Ovary (tissue), 3 donors: ENCODE data around the gene NKAIN4.

ENCODE experiments used
- CTCF ChIP-seq, 3 donors: fragments of 450-650 bp in 2 of 3; fragments of 200-600 bp in 1 of 3; IDR thresholded peaks; one replicate each; pipeline versions ENCODE4 v1.5.1 to v1.8.0; 2016 to 2022; ENCODE audit warnings: antibody characterized with exemption in 3 of 3, mild to moderate bottlenecking in 1 of 3
- POLR2A ChIP-seq: fragments of 450-650 bp; IDR thresholded peaks from one replicate; pipeline ENCODE4 v1.6.1; 2017; ENCODE audit warnings: antibody characterized with exemption, mild to moderate bottlenecking, moderate library complexity
- donor health status: DM: no; HTN: no; CAD: no.

GRCh38 chr20:63293456-63293855 is 39.2 kb upstream of the NKAIN4 start:
- no peak for TF ChIP-seq POLR2A
- TF ChIP-seq CTCF (IDR thresholded peaks at IDR 0.05): no peak
